GM19238 (cell line): ENCODE data around the gene ZSWIM7.
"Not testable (repeated sequence)": the region's sequence is repeated elsewhere in the genome, so short reads cannot be mapped to it uniquely, and the experiment has no call there.

ENCODE experiments used
- DNase-seq: peaks from one replicate; pipeline ENCODE4 v3.0.0; 2011; ENCODE audit warnings: low spot score; ENCODE audit not compliant: insufficient read length

Gene ZSWIM7

GRCh38 chr17:15957608-15958307, 41.7 kb downstream of the ZSWIM7 start:
- no peak for DNase-seq

- no peak for DNase-seq
Measured at GRCh38 chr17:15957206-15957605, 42.3 kb downstream of the ZSWIM7 start.

GRCh38 chr17:15955793-15956541, 43.5 kb downstream of the ZSWIM7 start:
- no peak for DNase-seq

GRCh38 chr17:15954222-15954621, 45.3 kb downstream of the ZSWIM7 start:
- DNase-seq, result no peak

GRCh38 chr17:15952916-15953790, 46.4 kb downstream of the ZSWIM7 start:
- DNase-seq, result no peak

- no peak for DNase-seq
Measured at GRCh38 chr17:15952048-15952532, 47.4 kb downstream of the ZSWIM7 start.

- DNase-seq, result no peak
Measured at GRCh38 chr17:15951368-15952047, 48.0 kb downstream of the ZSWIM7 start.

- DNase-seq, result no peak
Measured at GRCh38 chr17:15947976-15948752, 51.3 kb downstream of the ZSWIM7 start.

- no peak for DNase-seq
Measured at GRCh38 chr17:15947271-15947670, 52.2 kb downstream of the ZSWIM7 start.

GRCh38 chr17:15946611-15947120, 52.8 kb downstream of the ZSWIM7 start:
- no peak for DNase-seq

- DNase-seq, result no peak
Measured at GRCh38 chr17:15945527-15946191, 53.8 kb downstream of the ZSWIM7 start.

GRCh38 chr17:15944759-15945526, 54.6 kb downstream of the ZSWIM7 start, which contains the start of gene ADORA2B:
Gene ADORA2B, plus strand, starts transcription at chr17:15945130. Its CDS starts 119 bp downstream, at chr17:15945249.
- DNase-seq, result peak; percentile 49

GRCh38 chr17:15943971-15944758, 55.3 kb downstream of the ZSWIM7 start:
- DNase-seq, result no peak

GRCh38 chr17:15942207-15942833, 57.2 kb downstream of the ZSWIM7 start:
- DNase-seq, result no peak

- DNase-seq, result no peak
Measured at GRCh38 chr17:15941781-15942180, 57.7 kb downstream of the ZSWIM7 start.

GRCh38 chr17:15936481-15936880, 63.0 kb downstream of the ZSWIM7 start:
- DNase-seq, result not testable (repeated sequence)

GRCh38 chr17:15935891-15936290, 63.6 kb downstream of the ZSWIM7 start:
- no peak for DNase-seq
